ENCODE results near the gene KRTAP9-8. TPM values are rescaled to one million over a fixed set of nuclear protein-coding genes. Genes with fewer than 3 reads are reported as not detected.
"Not testable (repeated sequence)": the region's sequence is repeated elsewhere in the genome, so short reads cannot be mapped to it uniquely, and the experiment has no call there.

The KRTAP9-8 gene
- total RNA-seq, 1 donor from 2014 or later, result not detected

GRCh38 chr17:41255381-41256290 lies 17.8 kb downstream of the KRTAP9-8 start, which contains the start of gene KRTAP9-9:
KRTAP9-9 (plus strand) TSS chr17:41255384.
- not testable (repeated sequence) for DNase-seq (ENCODE audit: low spot score)

- DNase-seq (ENCODE audit: low spot score), result no peak
These were observed 18.5 kb downstream of the KRTAP9-8 start for GRCh38 chr17:41256291-41256685.

- DNase-seq (ENCODE audit: low spot score), result no peak
These were observed 20.6 kb downstream of the KRTAP9-8 start for GRCh38 chr17:41258406-41258805.

- DNase-seq (ENCODE audit: low spot score), result no peak
These were observed 25.4 kb downstream of the KRTAP9-8 start for GRCh38 chr17:41263212-41263611.

GRCh38 chr17:41264599-41264998 lies 26.8 kb downstream of the KRTAP9-8 start:
- DNase-seq (ENCODE audit: low spot score), result no peak

GRCh38 chr17:41265078-41265477 lies 27.3 kb downstream of the KRTAP9-8 start, which contains the start of gene KRTAP9-6:
KRTAP9-6 (plus strand) TSS chr17:41265378; CDS start chr17:41265378, 0 bp downstream.
- no peak for DNase-seq (ENCODE audit: low spot score)

- DNase-seq (ENCODE audit: low spot score), result no peak
These were observed 29.9 kb downstream of the KRTAP9-8 start for GRCh38 chr17:41267711-41268110.

- DNase-seq (ENCODE audit: low spot score), result not testable (repeated sequence)
These were observed 33.5 kb downstream of the KRTAP9-8 start for GRCh38 chr17:41271323-41271722.

GRCh38 chr17:41271858-41272257 lies 34.1 kb downstream of the KRTAP9-8 start:
- no peak for DNase-seq (ENCODE audit: low spot score)

GRCh38 chr17:41275648-41276190 lies 37.9 kb downstream of the KRTAP9-8 start, which contains the start of gene KRTAP9-7:
KRTAP9-7 (plus strand) TSS chr17:41275698; CDS start chr17:41275698, 0 bp downstream.
- DNase-seq (ENCODE audit: low spot score), result not testable (repeated sequence)

- DNase-seq (ENCODE audit: low spot score), result no peak
These were observed 40.6 kb downstream of the KRTAP9-8 start for GRCh38 chr17:41278176-41278955.

- DNase-seq (ENCODE audit: low spot score), result no peak
These were observed 46.2 kb downstream of the KRTAP9-8 start for GRCh38 chr17:41284043-41284442.

GRCh38 chr17:41284546-41284945 lies 46.7 kb downstream of the KRTAP9-8 start:
- DNase-seq (ENCODE audit: low spot score), result no peak

- no peak for DNase-seq (ENCODE audit: low spot score)
These were observed 49.3 kb downstream of the KRTAP9-8 start for GRCh38 chr17:41287050-41287449.

Other genes with a start within 250 kb of the KRTAP9-8 start
- gene KRTAP3-3, start 243.8 kb upstream of the KRTAP9-8 start, total RNA-seq, result not detected
- gene KRTAP3-2, start 238.1 kb upstream of the KRTAP9-8 start, total RNA-seq, result not detected
- gene KRTAP3-1, start 228.9 kb upstream of the KRTAP9-8 start, total RNA-seq, result not detected
- gene KRTAP1-5, start 210.8 kb upstream of the KRTAP9-8 start, total RNA-seq, result not detected
- not detected for gene KRTAP1-4, start 207.8 kb upstream of the KRTAP9-8 start, total RNA-seq
- gene KRTAP1-3, start 203.1 kb upstream of the KRTAP9-8 start, total RNA-seq, result not detected
- gene KRTAP1-1, start 196.5 kb upstream of the KRTAP9-8 start, total RNA-seq, result not detected
- gene KRTAP2-1, start 190.7 kb upstream of the KRTAP9-8 start, total RNA-seq, result not detected
- not detected for gene KRTAP2-2, start 182.8 kb upstream of the KRTAP9-8 start, total RNA-seq
- gene KRTAP2-3, start 177.9 kb upstream of the KRTAP9-8 start, total RNA-seq, result not detected
- gene KRTAP2-4, start 172.1 kb upstream of the KRTAP9-8 start, total RNA-seq, result not detected
- not detected for gene KRTAP4-7, start 153.8 kb upstream of the KRTAP9-8 start, total RNA-seq
- not detected for gene KRTAP4-8, start 139.9 kb upstream of the KRTAP9-8 start, total RNA-seq
- not detected for gene KRTAP4-16, start 135.8 kb upstream of the KRTAP9-8 start, total RNA-seq
- gene KRTAP4-9, start 132.6 kb upstream of the KRTAP9-8 start, total RNA-seq, result not detected
- gene KRTAP4-11, start 119.6 kb upstream of the KRTAP9-8 start, total RNA-seq, result not detected
- gene KRTAP4-12, start 113.8 kb upstream of the KRTAP9-8 start, total RNA-seq, result not detected
- gene KRTAP4-6, start 97.5 kb upstream of the KRTAP9-8 start, total RNA-seq, result not detected
- gene KRTAP4-5, start 88.2 kb upstream of the KRTAP9-8 start, total RNA-seq, result not detected
- not detected for gene KRTAP4-4, start 77.3 kb upstream of the KRTAP9-8 start, total RNA-seq
- gene KRTAP4-3, start 69.8 kb upstream of the KRTAP9-8 start, total RNA-seq, result not detected
- gene KRTAP4-2, start 59.8 kb upstream of the KRTAP9-8 start, total RNA-seq, result not detected
- not detected for gene KRTAP4-1, start 53.1 kb upstream of the KRTAP9-8 start, total RNA-seq
- gene KRTAP9-1, start 48.1 kb upstream of the KRTAP9-8 start, total RNA-seq, result not detected
- not detected for gene KRTAP9-2, start 11.4 kb upstream of the KRTAP9-8 start, total RNA-seq
- gene KRTAP9-3, start 5.5 kb upstream of the KRTAP9-8 start, total RNA-seq, result not detected
- gene KRTAP9-4, start 11.7 kb downstream of the KRTAP9-8 start, total RNA-seq, result not detected
- gene KRTAP9-9, start 17.4 kb downstream of the KRTAP9-8 start, total RNA-seq, result not detected
- not detected for gene KRTAP9-6, start 27.4 kb downstream of the KRTAP9-8 start, total RNA-seq
- not detected for gene KRTAP9-7, start 37.7 kb downstream of the KRTAP9-8 start, total RNA-seq
- not detected for gene KRTAP29-1, start 64.9 kb downstream of the KRTAP9-8 start, total RNA-seq
- gene KRTAP16-1, start 71.3 kb downstream of the KRTAP9-8 start, total RNA-seq, result not detected
- not detected for gene KRTAP17-1, start 77.7 kb downstream of the KRTAP9-8 start, total RNA-seq
- not detected for gene KRT33A, start 112.8 kb downstream of the KRTAP9-8 start, total RNA-seq
- gene KRT33B, start 131.8 kb downstream of the KRTAP9-8 start, total RNA-seq, result not detected
- not detected for gene KRT34, start 144.3 kb downstream of the KRTAP9-8 start, total RNA-seq
- gene KRT31, start 159.6 kb downstream of the KRTAP9-8 start, total RNA-seq, result not detected
- gene KRT37, start 186.6 kb downstream of the KRTAP9-8 start, total RNA-seq, result not detected
- gene KRT38, start 203.0 kb downstream of the KRTAP9-8 start, total RNA-seq, result not detected
- gene KRT32, start 229.4 kb downstream of the KRTAP9-8 start, total RNA-seq, result not detected
- gene KRT35, start 243.2 kb downstream of the KRTAP9-8 start, total RNA-seq, result not detected

Measured in ureter (tissue), 1 donor.